ENCODE data around the gene LIN54.

DNA sequence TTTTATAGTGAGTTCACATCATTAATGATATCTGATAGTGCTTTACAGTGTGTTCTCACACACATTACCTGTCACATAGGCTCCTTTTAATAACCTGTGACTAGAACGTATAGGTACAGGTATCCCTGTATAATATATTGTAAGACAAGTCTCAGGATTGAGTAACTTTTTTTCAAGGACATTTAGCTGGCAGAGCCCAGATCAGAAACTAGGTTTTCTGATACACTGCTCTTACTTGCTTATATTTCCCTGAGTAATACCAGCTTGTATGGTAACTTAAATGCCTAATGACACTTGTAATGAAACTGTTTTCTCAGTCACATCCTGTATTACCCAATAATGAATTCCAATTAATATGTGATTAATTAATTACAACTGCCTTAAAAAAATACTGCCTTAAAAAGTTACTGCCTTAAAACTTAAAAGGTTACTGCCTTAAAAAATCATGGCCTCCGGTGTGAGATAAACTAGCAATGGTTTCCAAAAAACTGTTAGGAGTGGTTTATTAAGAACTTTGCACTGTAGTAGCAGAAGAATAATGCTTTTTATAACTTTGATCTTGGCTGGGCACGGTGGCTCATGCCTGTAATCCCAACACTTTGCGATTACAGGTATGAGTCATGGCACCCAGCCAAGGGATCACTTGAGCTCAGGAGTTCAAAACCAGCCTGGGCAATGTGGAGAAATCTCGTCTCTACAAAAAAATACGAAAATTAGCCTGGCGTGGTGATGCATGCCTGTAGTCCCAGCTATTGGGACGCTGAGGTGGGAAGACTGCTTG lies 36.3 kb upstream of the LIN54 start:
- no peak for TF ChIP-seq CBFB (CRISPR knock-in tag; IDR thresholded peaks at IDR 0.05; ENCODE audit: low read depth)
- TF ChIP-seq, protein P1, sequence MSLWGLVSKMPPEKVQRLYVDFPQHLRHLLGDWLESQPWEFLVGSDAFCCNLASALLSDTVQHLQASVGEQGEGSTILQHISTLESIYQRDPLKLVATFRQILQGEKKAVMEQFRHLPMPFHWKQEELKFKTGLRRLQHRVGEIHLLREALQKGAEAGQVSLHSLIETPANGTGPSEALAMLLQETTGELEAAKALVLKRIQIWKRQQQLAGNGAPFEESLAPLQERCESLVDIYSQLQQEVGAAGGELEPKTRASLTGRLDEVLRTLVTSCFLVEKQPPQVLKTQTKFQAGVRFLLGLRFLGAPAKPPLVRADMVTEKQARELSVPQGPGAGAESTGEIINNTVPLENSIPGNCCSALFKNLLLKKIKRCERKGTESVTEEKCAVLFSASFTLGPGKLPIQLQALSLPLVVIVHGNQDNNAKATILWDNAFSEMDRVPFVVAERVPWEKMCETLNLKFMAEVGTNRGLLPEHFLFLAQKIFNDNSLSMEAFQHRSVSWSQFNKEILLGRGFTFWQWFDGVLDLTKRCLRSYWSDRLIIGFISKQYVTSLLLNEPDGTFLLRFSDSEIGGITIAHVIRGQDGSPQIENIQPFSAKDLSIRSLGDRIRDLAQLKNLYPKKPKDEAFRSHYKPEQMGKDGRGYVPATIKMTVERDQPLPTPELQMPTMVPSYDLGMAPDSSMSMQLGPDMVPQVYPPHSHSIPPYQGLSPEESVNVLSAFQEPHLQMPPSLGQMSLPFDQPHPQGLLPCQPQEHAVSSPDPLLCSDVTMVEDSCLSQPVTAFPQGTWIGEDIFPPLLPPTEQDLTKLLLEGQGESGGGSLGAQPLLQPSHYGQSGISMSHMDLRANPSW (CRISPR knock-in tag; conservative IDR thresholded peaks at IDR 0.05; ENCODE audit: low read depth) = no peak
